ENCODE data around the gene ALDOC.

Gene ALDOC

GRCh38 chr17:28530926-28531325 is 45.8 kb downstream of the ALDOC start:
- no peak for DNase-seq

DNA sequence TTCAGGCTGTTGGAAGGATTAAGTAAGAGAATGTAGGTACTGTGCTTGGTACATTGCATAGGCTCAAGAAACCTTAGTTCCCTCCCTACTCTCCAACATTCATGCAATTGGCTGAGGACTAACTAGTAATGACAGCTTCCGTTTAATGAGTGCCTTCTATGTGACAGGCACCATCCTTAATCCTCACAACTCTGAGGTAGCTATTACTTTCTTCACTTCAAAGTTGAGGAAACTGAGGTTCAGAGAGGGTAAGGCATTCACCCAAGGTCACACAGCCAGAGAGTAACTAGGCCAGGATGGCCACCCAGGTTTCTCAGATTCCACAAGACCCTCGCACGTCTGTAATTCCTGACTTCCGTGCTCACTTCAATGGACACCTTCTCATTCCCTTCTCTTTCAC is 46.4 kb downstream of the ALDOC start:
- DNase-seq = no peak

DNA sequence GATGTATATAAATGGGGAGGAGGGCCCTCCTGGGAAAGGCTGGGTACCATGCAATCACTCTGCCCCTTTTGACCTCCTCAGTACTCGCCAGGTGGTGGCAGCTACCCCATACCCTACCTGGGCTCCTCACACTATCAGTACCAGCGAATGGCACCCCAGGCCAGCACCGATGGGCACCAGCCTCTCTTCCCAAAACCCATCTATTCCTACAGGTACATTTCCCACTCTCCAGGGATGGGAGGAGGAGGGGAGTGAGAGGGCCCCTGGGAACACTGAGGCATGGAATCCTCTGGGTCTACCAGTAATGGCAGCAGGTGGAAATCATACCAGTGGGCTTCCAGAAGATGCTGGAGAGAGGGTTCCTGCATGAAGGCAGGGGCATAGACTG is 47.7 kb downstream of the ALDOC start:
- DNase-seq = no peak

DNA sequence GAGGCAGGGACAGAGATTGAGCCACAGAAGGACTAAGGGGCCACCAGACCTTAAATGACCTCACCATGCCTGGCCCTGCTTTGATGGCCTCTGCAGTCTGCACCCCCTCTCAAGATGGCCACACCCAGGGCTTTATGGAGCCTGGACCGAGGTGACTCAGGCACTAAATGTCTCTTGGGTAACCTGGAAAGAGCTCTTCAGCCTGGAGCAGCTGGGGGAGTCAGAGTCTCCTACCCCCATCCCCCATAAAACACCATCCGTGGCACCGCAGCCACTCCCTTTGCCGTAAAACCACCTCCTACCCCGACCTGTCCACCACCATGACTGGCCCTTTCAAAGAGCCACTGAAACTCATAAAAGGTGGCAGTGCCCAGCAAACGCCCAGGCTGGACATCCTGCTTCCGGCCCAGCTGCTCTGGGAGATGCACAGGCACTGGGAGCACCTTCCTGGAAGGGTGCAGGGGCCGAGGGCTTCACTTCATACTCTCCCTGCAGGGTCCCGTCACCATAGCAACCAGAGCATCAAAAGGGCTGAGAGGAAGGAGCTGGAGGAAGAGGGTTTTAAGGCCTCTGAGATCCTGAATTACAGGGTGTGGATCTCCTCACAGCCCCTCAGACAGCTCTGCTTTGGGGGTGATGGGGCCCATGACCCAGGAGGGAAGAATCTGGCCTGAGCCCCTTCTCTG is 48.2 kb downstream of the ALDOC start:
- no peak for DNase-seq

GRCh38 chr17:28527859-28528258 is 48.8 kb downstream of the ALDOC start:
- no peak for DNase-seq

- DNase-seq = no peak
These were observed 49.5 kb downstream of the ALDOC start for GRCh38 chr17:28527181-28527681.

DNA sequence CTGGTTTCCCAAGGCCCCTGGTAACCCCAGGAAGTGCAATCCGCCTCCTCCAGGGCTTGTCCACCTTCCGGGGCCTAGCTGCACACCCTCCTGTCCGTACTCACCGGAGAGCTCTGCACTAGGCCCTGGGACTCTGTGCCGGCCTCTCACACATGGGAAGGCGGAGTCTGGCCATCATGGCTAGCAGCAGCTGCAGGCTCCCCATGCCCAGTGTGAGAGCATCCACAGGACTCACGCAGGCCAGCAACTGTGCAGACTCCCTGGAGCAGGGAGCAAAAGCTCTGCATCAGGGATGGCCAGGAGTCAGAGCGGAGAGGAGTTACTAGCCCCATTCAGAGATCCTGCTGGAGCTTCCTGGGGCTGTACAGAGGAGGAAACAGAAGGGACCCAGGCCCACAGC is 50.3 kb downstream of the ALDOC start:
- no peak for DNase-seq

- no peak for DNase-seq
These were observed 51.9 kb downstream of the ALDOC start for GRCh38 chr17:28524476-28525424.

DNA sequence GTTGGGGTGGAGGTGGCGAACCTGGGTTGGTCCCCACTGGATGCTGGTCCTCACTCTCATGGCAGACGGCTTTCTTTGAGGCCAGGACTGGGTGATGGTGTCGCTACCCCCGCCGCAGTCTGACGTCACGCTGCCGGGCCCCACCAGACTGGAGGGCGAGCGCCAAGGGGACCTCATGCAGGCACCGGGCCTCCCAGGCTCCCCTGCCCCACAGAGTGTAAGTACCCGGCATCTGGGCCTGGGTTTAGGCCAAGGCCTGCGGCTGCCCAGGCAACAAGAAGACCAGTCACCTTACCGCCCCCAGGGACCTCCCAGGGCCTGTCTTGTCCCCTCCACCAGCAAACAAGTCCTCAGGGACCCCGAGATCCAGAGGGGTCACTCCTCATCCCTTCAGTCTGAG is 52.8 kb downstream of the ALDOC start:
- DNase-seq = no peak

- no peak for DNase-seq
These were observed 53.5 kb downstream of the ALDOC start for GRCh38 chr17:28523186-28523585.
